ENCODE measurements around the gene ADNP2.

ADNP2 gene

DNA sequence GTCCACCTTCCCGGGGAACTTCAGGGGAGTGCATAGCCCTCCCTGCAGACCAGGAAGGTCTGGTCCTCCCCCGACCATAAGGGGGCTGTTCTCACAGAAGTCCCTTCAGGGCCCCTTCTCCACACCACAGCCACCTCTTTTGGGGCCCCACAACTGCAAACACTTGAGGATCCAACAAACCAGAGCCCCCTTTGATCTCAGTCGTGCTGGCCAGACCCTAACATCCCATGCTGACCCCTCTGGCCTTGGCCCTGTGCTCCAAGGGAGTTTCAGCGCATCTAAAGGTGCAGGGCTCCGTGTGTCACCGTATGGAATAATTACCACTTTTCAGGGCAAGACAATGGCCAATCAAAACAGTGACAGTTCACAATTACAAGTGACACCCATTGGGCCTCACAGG, 57.7 kb downstream of the ADNP2 start:
- H3K27ac ChIP-seq (ENCODE audit: low read depth, low read length), result no peak overlapping the region
- H3K4ac ChIP-seq (ENCODE audit: low read depth, low read length), result no peak overlapping the region
- H2AK5ac ChIP-seq (ENCODE audit: low read length), result no peak overlapping the region
- no peak overlapping the region for H3K4me3 ChIP-seq (ENCODE audit: low read length)
- no peaks in the 10 kb centered on the region for H3K79me2 ChIP-seq (ENCODE audit: control insufficient read depth, insufficient read depth, low read length)
- no peaks in the 10 kb centered on the region for H3K4me1 ChIP-seq (ENCODE audit: control insufficient read depth, low read depth, low read length)
- H2BK15ac ChIP-seq (replicated peaks; ENCODE audit: low read depth), result no peak overlapping the region
- H3K79me1 ChIP-seq (ENCODE audit: low read length), result no peaks in the 10 kb centered on the region
- H3K56ac ChIP-seq (ENCODE audit: low read length), result no peak overlapping the region
- no peaks in the 10 kb centered on the region for H3K27me3 ChIP-seq (ENCODE audit: insufficient read depth, low read length, poor library complexity)
- H2BK120ac ChIP-seq (ENCODE audit: low read depth, low read length), result no peak overlapping the region
- no peak for DNase-seq
- no CpG with 5 or more reads among the region's 6 CpGs for WGBS (ENCODE audit: extremely low coverage, insufficient coverage, low lambda C conversion rate)
- H4K5ac ChIP-seq (ENCODE audit: low read length), result no peak overlapping the region
- H4K8ac ChIP-seq (ENCODE audit: low read depth, low read length), result no peak overlapping the region
- no peak overlapping the region for H3K23ac ChIP-seq (ENCODE audit: low read length)
- no peak overlapping the region for H3K9ac ChIP-seq (ENCODE audit: low read length)
- H3K4me2 ChIP-seq (ENCODE audit: low read length), result no peak overlapping the region
- H2BK5ac ChIP-seq (ENCODE audit: low read length), result no peak overlapping the region
- H3K18ac ChIP-seq (ENCODE audit: low read length), result no peak overlapping the region
- no peaks in the 10 kb centered on the region for H3K36me3 ChIP-seq (ENCODE audit: control insufficient read depth, insufficient read depth, low read length)

- Histone ChIP-seq H2BK120ac (ENCODE audit: low read depth, low read length) (no peak overlapping the region), H3K4me3 (ENCODE audit: low read length) (no peak overlapping the region), H4K5ac (ENCODE audit: low read length) (no peak overlapping the region), H3K79me2 (ENCODE audit: control insufficient read depth, insufficient read depth, low read length) (no peaks in the 10 kb centered on the region), H3K27me3 (ENCODE audit: insufficient read depth, low read length, poor library complexity) (no peaks in the 10 kb centered on the region), H3K23ac (ENCODE audit: low read length) (no peak overlapping the region), H3K27ac (ENCODE audit: low read depth, low read length) (no peak overlapping the region), H3K4me1 (ENCODE audit: control insufficient read depth, low read depth, low read length) (no peaks in the 10 kb centered on the region), H2BK5ac (ENCODE audit: low read length) (no peak overlapping the region), H3K4ac (ENCODE audit: low read depth, low read length) (no peak overlapping the region), H3K36me3 (ENCODE audit: control insufficient read depth, insufficient read depth, low read length) (no peaks in the 10 kb centered on the region), H3K18ac (ENCODE audit: low read length) (no peak overlapping the region), H2BK15ac (replicated peaks; ENCODE audit: low read depth) (no peak overlapping the region), H2AK5ac (ENCODE audit: low read length) (no peak overlapping the region), H3K79me1 (ENCODE audit: low read length) (no peaks in the 10 kb centered on the region), H4K8ac (ENCODE audit: low read depth, low read length) (no peak overlapping the region), H3K56ac (ENCODE audit: low read length) (no peak overlapping the region), H3K4me2 (ENCODE audit: low read length) (no peak overlapping the region), H3K9ac (ENCODE audit: low read length) (no peak overlapping the region)
- DNase-seq, result no peak
- WGBS (ENCODE audit: extremely low coverage, insufficient coverage, low lambda C conversion rate), result no CpG with 5 or more reads among the region's 9 CpGs
These were observed 58.3 kb downstream of the ADNP2 start for GRCh38 chr18:80167331-80167730.

GRCh38 chr18:80167931-80168330, 58.9 kb downstream of the ADNP2 start:
- H3K4me2 ChIP-seq (ENCODE audit: low read length), result no peak overlapping the region
- no peak overlapping the region for H2BK120ac ChIP-seq (ENCODE audit: low read depth, low read length)
- H3K27me3 ChIP-seq (ENCODE audit: insufficient read depth, low read length, poor library complexity), result no peaks in the 10 kb centered on the region
- no peak overlapping the region for H4K5ac ChIP-seq (ENCODE audit: low read length)
- H3K56ac ChIP-seq (ENCODE audit: low read length), result no peak overlapping the region
- H3K4me1 ChIP-seq (ENCODE audit: control insufficient read depth, low read depth, low read length), result no peaks in the 10 kb centered on the region
- no peak overlapping the region for H4K8ac ChIP-seq (ENCODE audit: low read depth, low read length)
- no peaks in the 10 kb centered on the region for H3K36me3 ChIP-seq (ENCODE audit: control insufficient read depth, insufficient read depth, low read length)
- H3K4me3 ChIP-seq (ENCODE audit: low read length), result no peak overlapping the region
- no peaks in the 10 kb centered on the region for H3K79me1 ChIP-seq (ENCODE audit: low read length)
- H3K23ac ChIP-seq (ENCODE audit: low read length), result no peak overlapping the region
- H3K18ac ChIP-seq (ENCODE audit: low read length), result no peak overlapping the region
- WGBS (ENCODE audit: extremely low coverage, insufficient coverage, low lambda C conversion rate), result no CpG with 5 or more reads among the region's 13 CpGs
- no peak overlapping the region for H3K4ac ChIP-seq (ENCODE audit: low read depth, low read length)
- H2BK15ac ChIP-seq (replicated peaks; ENCODE audit: low read depth), result no peak overlapping the region
- no peak overlapping the region for H2BK5ac ChIP-seq (ENCODE audit: low read length)
- no peak overlapping the region for H2AK5ac ChIP-seq (ENCODE audit: low read length)
- DNase-seq, result no peak
- H3K79me2 ChIP-seq (ENCODE audit: control insufficient read depth, insufficient read depth, low read length), result no peaks in the 10 kb centered on the region
- H3K27ac ChIP-seq (ENCODE audit: low read depth, low read length), result no peak overlapping the region
- H3K9ac ChIP-seq (ENCODE audit: low read length), result no peak overlapping the region

- no peak overlapping the region for H3K9ac ChIP-seq (ENCODE audit: low read length)
- no peak overlapping the region for H3K18ac ChIP-seq (ENCODE audit: low read length)
- no peak overlapping the region for H3K56ac ChIP-seq (ENCODE audit: low read length)
- no peak overlapping the region for H3K27ac ChIP-seq (ENCODE audit: low read depth, low read length)
- no peak overlapping the region for H3K4ac ChIP-seq (ENCODE audit: low read depth, low read length)
- H3K36me3 ChIP-seq (ENCODE audit: control insufficient read depth, insufficient read depth, low read length), result no peaks in the 10 kb centered on the region
- H3K4me1 ChIP-seq (ENCODE audit: control insufficient read depth, low read depth, low read length), result no peaks in the 10 kb centered on the region
- H2BK120ac ChIP-seq (ENCODE audit: low read depth, low read length), result no peak overlapping the region
- no peak for DNase-seq
- H3K4me2 ChIP-seq (ENCODE audit: low read length), result no peak overlapping the region
- no peak overlapping the region for H3K4me3 ChIP-seq (ENCODE audit: low read length)
- no peak overlapping the region for H2BK15ac ChIP-seq (replicated peaks; ENCODE audit: low read depth)
- no peaks in the 10 kb centered on the region for H3K79me1 ChIP-seq (ENCODE audit: low read length)
- WGBS (ENCODE audit: extremely low coverage, insufficient coverage, low lambda C conversion rate), result no CpG with 5 or more reads among the region's 2 CpGs
- H4K5ac ChIP-seq (ENCODE audit: low read length), result no peak overlapping the region
- H2BK5ac ChIP-seq (ENCODE audit: low read length), result no peak overlapping the region
- no peaks in the 10 kb centered on the region for H3K27me3 ChIP-seq (ENCODE audit: insufficient read depth, low read length, poor library complexity)
- H2AK5ac ChIP-seq (ENCODE audit: low read length), result no peak overlapping the region
- no peaks in the 10 kb centered on the region for H3K79me2 ChIP-seq (ENCODE audit: control insufficient read depth, insufficient read depth, low read length)
- H3K23ac ChIP-seq (ENCODE audit: low read length), result no peak overlapping the region
- no peak overlapping the region for H4K8ac ChIP-seq (ENCODE audit: low read depth, low read length)
These were observed 59.3 kb downstream of the ADNP2 start for GRCh38 chr18:80168346-80168745.

- H2BK120ac ChIP-seq (ENCODE audit: low read depth, low read length), result no peak overlapping the region
- H3K4me3 ChIP-seq (ENCODE audit: low read length), result no peak overlapping the region
- no peak overlapping the region for H3K4ac ChIP-seq (ENCODE audit: low read depth, low read length)
- H3K4me2 ChIP-seq (ENCODE audit: low read length), result no peak overlapping the region
- no peak overlapping the region for H4K8ac ChIP-seq (ENCODE audit: low read depth, low read length)
- DNase-seq, result no peak
- no peak overlapping the region for H3K9ac ChIP-seq (ENCODE audit: low read length)
- no peak overlapping the region for H2BK15ac ChIP-seq (replicated peaks; ENCODE audit: low read depth)
- no peaks in the 10 kb centered on the region for H3K79me2 ChIP-seq (ENCODE audit: control insufficient read depth, insufficient read depth, low read length)
- H4K5ac ChIP-seq (ENCODE audit: low read length), result no peak overlapping the region
- H3K36me3 ChIP-seq (ENCODE audit: control insufficient read depth, insufficient read depth, low read length), result no peaks in the 10 kb centered on the region
- H3K18ac ChIP-seq (ENCODE audit: low read length), result no peak overlapping the region
- WGBS (ENCODE audit: extremely low coverage, insufficient coverage, low lambda C conversion rate), result no CpG with 5 or more reads among the region's 15 CpGs
- H3K79me1 ChIP-seq (ENCODE audit: low read length), result no peaks in the 10 kb centered on the region
- no peak overlapping the region for H2BK5ac ChIP-seq (ENCODE audit: low read length)
- no peak overlapping the region for H3K56ac ChIP-seq (ENCODE audit: low read length)
- H3K4me1 ChIP-seq (ENCODE audit: control insufficient read depth, low read depth, low read length), result no peaks in the 10 kb centered on the region
- H3K27me3 ChIP-seq (ENCODE audit: insufficient read depth, low read length, poor library complexity), result no peaks in the 10 kb centered on the region
- H2AK5ac ChIP-seq (ENCODE audit: low read length), result no peak overlapping the region
- no peak overlapping the region for H3K23ac ChIP-seq (ENCODE audit: low read length)
- no peak overlapping the region for H3K27ac ChIP-seq (ENCODE audit: low read depth, low read length)
These were observed 59.9 kb downstream of the ADNP2 start for GRCh38 chr18:80168982-80169381.

GRCh38 chr18:80169607-80170006, 60.5 kb downstream of the ADNP2 start:
- Histone ChIP-seq H3K4me1 (ENCODE audit: control insufficient read depth, low read depth, low read length) (no peaks in the 10 kb centered on the region), H3K27ac (ENCODE audit: low read depth, low read length) (no peak overlapping the region), H3K36me3 (ENCODE audit: control insufficient read depth, insufficient read depth, low read length) (no peaks in the 10 kb centered on the region), H2BK5ac (ENCODE audit: low read length) (no peak overlapping the region), H2BK120ac (ENCODE audit: low read depth, low read length) (no peak overlapping the region), H3K4me3 (ENCODE audit: low read length) (no peak overlapping the region), H4K8ac (ENCODE audit: low read depth, low read length) (no peak overlapping the region), H2BK15ac (replicated peaks; ENCODE audit: low read depth) (no peak overlapping the region), H3K18ac (ENCODE audit: low read length) (no peak overlapping the region), H3K56ac (ENCODE audit: low read length) (no peak overlapping the region), H3K9ac (ENCODE audit: low read length) (no peak overlapping the region), H3K23ac (ENCODE audit: low read length) (no peak overlapping the region), H2AK5ac (ENCODE audit: low read length) (no peak overlapping the region), H3K79me1 (ENCODE audit: low read length) (no peaks in the 10 kb centered on the region), H4K5ac (ENCODE audit: low read length) (no peak overlapping the region), H3K4ac (ENCODE audit: low read depth, low read length) (no peak overlapping the region), H3K79me2 (ENCODE audit: control insufficient read depth, insufficient read depth, low read length) (no peaks in the 10 kb centered on the region), H3K27me3 (ENCODE audit: insufficient read depth, low read length, poor library complexity) (no peaks in the 10 kb centered on the region), H3K4me2 (ENCODE audit: low read length) (no peak overlapping the region)
- no peak for DNase-seq
- no CpG with 5 or more reads among the region's 17 CpGs for WGBS (ENCODE audit: extremely low coverage, insufficient coverage, low lambda C conversion rate)

All from mesendoderm (in vitro differentiated cells).